Neuronal stem cell (in vitro differentiated cells): ENCODE data around the gene RPL41.

Experiments
- DNase-seq: peaks from one replicate; pipeline ENCODE4 v3.0.0-alpha.2; 2013; ENCODE audit warnings: low spot score
- H2AFZ ChIP-seq: one replicate; pipeline ENCODE4 v1.6.1; 2013; ENCODE audit warnings: mild to moderate bottlenecking, low read length, inconsistent platforms
- H2AK5ac ChIP-seq: 2 replicates; pipeline ENCODE4 v1.6.1; 2013; ENCODE audit warnings: low read depth, mild to moderate bottlenecking, inconsistent platforms, low read length, moderate library complexity, mixed read lengths
- H2BK120ac ChIP-seq: 2 replicates; pipeline ENCODE4 v1.6.1; 2013; ENCODE audit warnings: low read depth, mild to moderate bottlenecking, inconsistent platforms, low read length, moderate library complexity, mixed read lengths
- H2BK12ac ChIP-seq: one replicate; pipeline ENCODE4 v1.6.1; 2013; ENCODE audit warnings: low read length, inconsistent platforms
- H2BK15ac ChIP-seq: 2 replicates; pipeline ENCODE4 v1.6.1; 2013; ENCODE audit warnings: mild to moderate bottlenecking, low read length, inconsistent platforms, mixed read lengths
- H2BK5ac ChIP-seq: one replicate; pipeline ENCODE4 v1.6.1; 2013; ENCODE audit warnings: inconsistent platforms, mild to moderate bottlenecking, low read length, moderate library complexity
- H3K14ac ChIP-seq: one replicate; pipeline ENCODE4 v1.6.1; 2013; ENCODE audit warnings: low read length, inconsistent platforms
- H3K18ac ChIP-seq: 2 replicates; pipeline ENCODE4 v1.6.1; 2013; ENCODE audit warnings: low read length, inconsistent platforms
- H3K23ac ChIP-seq: 2 replicates; pipeline ENCODE4 v1.6.1; 2013; ENCODE audit warnings: low read depth, mild to moderate bottlenecking, mixed read lengths, low read length, inconsistent platforms; ENCODE audit not compliant: poor library complexity
- H3K27ac ChIP-seq: replicated peaks from 3 replicates; pipeline ENCODE4 v1.5.1; 2013; ENCODE audit warnings: low read length, inconsistent platforms
- H3K27me3 ChIP-seq, 3 experiments: 2 replicates each; pipeline ENCODE4 v1.6.1; 2013; ENCODE audit warnings: low read length in 3 of 3, mild to moderate bottlenecking in 2 of 3, inconsistent platforms in 1 of 3, low read depth in 1 of 3, mixed read lengths in 1 of 3, moderate library complexity in 1 of 3; ENCODE audit not compliant: control insufficient read depth in 3 of 3, insufficient read depth in 3 of 3
- H3K36me3 ChIP-seq, 2 donors: replicated peaks in 1 of 2; 2 replicates each; pipeline ENCODE4 v1.6.1; 2013; ENCODE audit warnings: low read length in 2 of 2; ENCODE audit not compliant: control insufficient read depth in 2 of 2, insufficient read depth in 2 of 2
- H3K4ac ChIP-seq: 2 replicates; pipeline ENCODE4 v1.6.1; 2013; ENCODE audit warnings: inconsistent platforms, mild to moderate bottlenecking, low read length, moderate library complexity
- H3K4me1 ChIP-seq, 2 donors: 1 replicate in 1 of 2; 2 replicates in 1 of 2; pipeline ENCODE4 v1.6.1; 2013; ENCODE audit warnings: low read length in 2 of 2, low read depth in 1 of 2; ENCODE audit not compliant: control insufficient read depth in 2 of 2, insufficient read depth in 1 of 2
- H3K4me2 ChIP-seq: one replicate; pipeline ENCODE4 v1.6.1; 2013; ENCODE audit warnings: mild to moderate bottlenecking, low read length, inconsistent platforms; ENCODE audit not compliant: insufficient read depth, poor library complexity, severe bottlenecking
- H3K4me3 ChIP-seq, 2 donors: 2 replicates each; pipeline ENCODE4 v1.5.1; 2013; ENCODE audit warnings: low read length in 2 of 2, mild to moderate bottlenecking in 2 of 2, inconsistent platforms in 1 of 2, moderate library complexity in 1 of 2
- H3K79me1 ChIP-seq: one replicate; pipeline ENCODE4 v1.6.1; 2013; ENCODE audit warnings: low read depth, mild to moderate bottlenecking, inconsistent platforms, low read length, moderate library complexity
- H3K9ac ChIP-seq: one replicate; pipeline ENCODE4 v1.6.1; 2013; ENCODE audit warnings: mild to moderate bottlenecking, low read depth, low read length, inconsistent platforms; ENCODE audit not compliant: poor library complexity
- H3K9me3 ChIP-seq, 2 donors: replicated peaks in 1 of 2; 2 replicates each; pipeline versions ENCODE3 to v1.6.1; 2013; ENCODE audit warnings: low read length in 2 of 2, mild to moderate bottlenecking in 2 of 2, inconsistent platforms in 1 of 2, low read depth in 1 of 2, mixed read lengths in 1 of 2, moderate library complexity in 1 of 2; ENCODE audit not compliant: control insufficient read depth in 2 of 2, insufficient read depth in 1 of 2
- H4K8ac ChIP-seq: one replicate; pipeline ENCODE4 v1.6.1; 2013; ENCODE audit warnings: low read depth, mild to moderate bottlenecking, inconsistent platforms, low read length, moderate library complexity
- H4K91ac ChIP-seq: one replicate; pipeline ENCODE4 v1.6.1; 2013; ENCODE audit warnings: low read length, low read depth, mild to moderate bottlenecking, inconsistent platforms; ENCODE audit not compliant: poor library complexity
- WGBS, 2 donors: extraction: QIAGEN DNeasy Blood & Tissue Kit; methylation state at CpG; one replicate each; pipeline ENCODE4 v1.1.7; 2013; ENCODE audit warnings: missing lambda C conversion rate in 2 of 2, mixed read lengths in 1 of 2; ENCODE audit not compliant: insufficient read length in 2 of 2, insufficient replicate concordance in 1 of 2; ENCODE audit errors: extremely low coverage in 2 of 2; 5-methylcytosine and 5-hydroxymethylcytosine counted together

The RPL41 gene

DNA sequence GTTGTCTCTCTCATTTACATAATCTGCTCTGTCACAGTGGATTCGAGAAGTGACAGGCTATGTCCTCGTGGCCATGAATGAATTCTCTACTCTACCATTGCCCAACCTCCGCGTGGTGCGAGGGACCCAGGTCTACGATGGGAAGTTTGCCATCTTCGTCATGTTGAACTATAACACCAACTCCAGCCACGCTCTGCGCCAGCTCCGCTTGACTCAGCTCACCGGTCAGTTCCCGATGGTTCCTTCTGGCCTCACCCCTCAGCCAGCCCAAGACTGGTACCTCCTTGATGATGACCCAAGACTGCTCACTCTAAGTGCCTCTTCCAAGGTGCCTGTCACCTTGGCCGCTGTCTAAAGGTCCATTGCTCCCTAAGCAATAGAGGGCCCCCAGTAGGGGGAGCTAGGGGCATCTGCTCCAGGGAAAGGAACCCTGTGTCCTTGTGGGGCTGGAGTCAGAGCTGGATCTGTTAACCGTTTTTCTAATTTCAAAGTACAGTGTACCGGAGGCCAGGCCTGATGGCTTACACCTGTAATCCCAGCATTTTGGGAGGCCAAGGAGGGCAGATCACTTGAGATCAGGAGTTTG lies 31.4 kb upstream of the RPL41 start:
- no peak for DNase-seq
- no peak overlapping the region for H4K8ac ChIP-seq
- H3K9me3 ChIP-seq: no peaks in the 10 kb centered on the region
- H4K91ac ChIP-seq: no peak overlapping the region
- H3K27ac ChIP-seq: no peak overlapping the region
- H3K4me1 ChIP-seq: peaks cover 9 to 10% of the 10 kb centered on the region in 2 donors
- no peak overlapping the region for H2BK120ac ChIP-seq
- H3K36me3 ChIP-seq: no peaks in the 10 kb centered on the region
- H2AFZ ChIP-seq: no peak overlapping the region
- no peak overlapping the region for H3K9ac ChIP-seq
- H3K14ac ChIP-seq: no peak overlapping the region
- H2BK15ac ChIP-seq: no peak overlapping the region
- no peak overlapping the region for H2BK5ac ChIP-seq
- peak overlapping the region; percentile 63 for H3K18ac ChIP-seq
- H3K79me1 ChIP-seq: no peaks in the 10 kb centered on the region
- WGBS, 2 donors: no CpG with 5 or more reads among the region's 15 CpGs
- no peak overlapping the region for H3K4me3 ChIP-seq
- no peak overlapping the region for H3K23ac ChIP-seq
- H2AK5ac ChIP-seq: no peak overlapping the region
- peaks cover 0 to 45% (median 12%) of the 10 kb centered on the region in 3 experiments for H3K27me3 ChIP-seq
- no peak overlapping the region for H2BK12ac ChIP-seq
- H3K4me2 ChIP-seq: no peak overlapping the region
- no peak overlapping the region for H3K4ac ChIP-seq

DNA sequence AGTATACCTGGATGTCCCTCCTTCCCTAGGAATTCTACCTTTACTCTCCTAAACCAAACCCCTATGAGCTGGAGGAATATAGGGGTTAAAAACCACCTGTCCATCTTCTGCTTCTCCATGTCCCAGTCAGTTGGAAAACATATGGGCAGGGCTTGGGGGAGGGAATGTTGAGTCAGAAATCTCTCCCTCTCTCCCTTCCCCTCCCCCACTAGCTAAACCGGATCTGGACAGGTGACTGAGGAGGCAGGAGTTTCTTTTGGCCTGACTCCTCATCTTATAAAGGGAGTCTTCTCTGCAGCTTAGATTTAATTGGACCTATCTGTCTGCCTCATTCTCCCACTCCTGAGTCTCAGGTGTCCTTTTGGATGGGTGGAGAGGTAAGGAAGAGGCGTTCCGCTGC lies 30.3 kb upstream of the RPL41 start:
- no peak overlapping the region for H2BK120ac ChIP-seq
- H3K4ac ChIP-seq: no peak overlapping the region
- H3K4me3 ChIP-seq: no peak overlapping the region
- no peaks in the 10 kb centered on the region for H3K36me3 ChIP-seq
- no peak overlapping the region for H3K4me2 ChIP-seq
- no peak overlapping the region for H2BK15ac ChIP-seq
- H4K8ac ChIP-seq: no peak overlapping the region
- H3K9ac ChIP-seq: no peak overlapping the region
- no CpG with 5 or more reads among the region's 3 CpGs for WGBS, 2 donors
- H3K79me1 ChIP-seq: no peaks in the 10 kb centered on the region
- H2AK5ac ChIP-seq: no peak overlapping the region
- no peak overlapping the region for H3K27ac ChIP-seq
- no peak overlapping the region for H2AFZ ChIP-seq
- no peak for DNase-seq
- no peaks in the 10 kb centered on the region for H3K9me3 ChIP-seq
- H3K27me3 ChIP-seq: peaks cover 0 to 34% (median 2%) of the 10 kb centered on the region in 3 experiments
- H2BK12ac ChIP-seq: no peak overlapping the region
- H3K14ac ChIP-seq: no peak overlapping the region
- H4K91ac ChIP-seq: no peak overlapping the region
- H3K23ac ChIP-seq: no peak overlapping the region
- H3K18ac ChIP-seq: no peak overlapping the region
- H2BK5ac ChIP-seq: no peak overlapping the region
- H3K4me1 ChIP-seq: peaks cover 4 to 5% of the 10 kb centered on the region in 2 donors

DNA sequence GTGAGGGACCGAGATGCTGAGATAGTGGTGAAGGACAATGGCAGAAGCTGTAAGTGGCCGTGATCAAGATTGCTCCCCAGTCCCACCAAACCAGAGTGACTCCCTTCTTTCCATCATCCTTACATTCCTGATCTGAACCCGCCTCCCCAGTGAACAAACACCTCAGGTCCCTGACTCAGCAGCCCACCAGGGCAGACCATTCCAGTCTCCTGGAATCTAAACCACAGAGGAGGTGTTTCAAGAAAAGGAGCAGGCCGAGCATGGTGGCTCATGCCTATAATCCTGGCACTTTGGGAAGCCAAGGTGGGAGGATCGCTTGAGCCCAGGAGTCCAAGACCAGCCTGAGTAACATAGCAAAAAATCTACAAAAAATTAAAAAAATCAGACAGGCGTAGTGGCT lies 29.8 kb upstream of the RPL41 start:
- Histone ChIP-seq H3K9me3 (no peaks in the 10 kb centered on the region), H3K14ac (no peak overlapping the region), H3K79me1 (no peaks in the 10 kb centered on the region), H2AK5ac (no peak overlapping the region), H3K4ac (no peak overlapping the region), H3K4me1 (peaks cover 0 to 2% of the 10 kb centered on the region in 2 donors), H3K4me2 (no peak overlapping the region), H2BK12ac (no peak overlapping the region), H3K27ac (no peak overlapping the region), H2AFZ (no peak overlapping the region), H3K27me3 (peaks cover 0 to 29% (median 0%) of the 10 kb centered on the region in 3 experiments), H3K18ac (no peak overlapping the region), H3K9ac (no peak overlapping the region), H3K23ac (no peak overlapping the region), H4K91ac (no peak overlapping the region), H3K36me3 (no peaks in the 10 kb centered on the region), H2BK15ac (no peak overlapping the region), H3K4me3 (no peak overlapping the region), H2BK5ac (no peak overlapping the region), H4K8ac (no peak overlapping the region), H2BK120ac (no peak overlapping the region)
- no peak for DNase-seq
- WGBS, 2 donors: no CpG with 5 or more reads among the region's 6 CpGs

DNA sequence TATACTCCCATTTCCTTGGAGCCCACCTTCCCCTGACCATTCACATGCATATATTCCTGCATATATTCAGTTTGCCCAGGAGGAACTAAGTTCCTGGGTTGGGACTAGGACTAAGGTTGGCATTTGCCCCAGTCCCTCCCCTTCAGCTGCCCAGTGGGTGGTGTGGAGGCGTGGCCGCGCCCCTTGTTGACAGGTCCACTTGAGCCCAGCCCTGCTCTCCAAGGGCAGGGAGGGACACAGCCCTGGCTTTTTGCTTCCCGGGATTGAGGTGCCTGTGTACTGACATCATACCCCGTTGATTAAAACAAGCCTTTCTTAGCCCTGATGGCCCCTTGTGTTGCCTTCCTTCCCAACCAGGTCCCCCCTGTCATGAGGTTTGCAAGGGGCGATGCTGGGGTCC lies 29.2 kb upstream of the RPL41 start:
- H2BK5ac ChIP-seq: no peak overlapping the region
- no CpG with 5 or more reads among the region's 6 CpGs for WGBS, 2 donors
- H3K79me1 ChIP-seq: no peaks in the 10 kb centered on the region

More for the DNA sequence above, 29.2 kb upstream of the RPL41 start:
- H3K4me1 ChIP-seq: no peaks in the 10 kb centered on the region
- no peaks in the 10 kb centered on the region for H3K36me3 ChIP-seq
- H4K91ac ChIP-seq: no peak overlapping the region
- H3K4me2 ChIP-seq: no peak overlapping the region
- H4K8ac ChIP-seq: no peak overlapping the region
- no peak overlapping the region for H3K4me3 ChIP-seq
- no peak overlapping the region for H2AK5ac ChIP-seq
- H2BK120ac ChIP-seq: no peak overlapping the region
- H2BK12ac ChIP-seq: no peak overlapping the region
- H3K4ac ChIP-seq: no peak overlapping the region
- H3K14ac ChIP-seq: no peak overlapping the region
- no peak overlapping the region for H3K23ac ChIP-seq
- H3K27ac ChIP-seq: no peak overlapping the region
- H2AFZ ChIP-seq: no peak overlapping the region
- no peaks in the 10 kb centered on the region for H3K9me3 ChIP-seq
- no peak overlapping the region for H2BK15ac ChIP-seq
- H3K9ac ChIP-seq: no peak overlapping the region
- H3K27me3 ChIP-seq: peaks cover 0 to 23% (median 0%) of the 10 kb centered on the region in 3 experiments
- DNase-seq: no peak
- H3K18ac ChIP-seq: no peak overlapping the region
